Measurements from ENCODE around the gene CCDC88C.

DNA sequence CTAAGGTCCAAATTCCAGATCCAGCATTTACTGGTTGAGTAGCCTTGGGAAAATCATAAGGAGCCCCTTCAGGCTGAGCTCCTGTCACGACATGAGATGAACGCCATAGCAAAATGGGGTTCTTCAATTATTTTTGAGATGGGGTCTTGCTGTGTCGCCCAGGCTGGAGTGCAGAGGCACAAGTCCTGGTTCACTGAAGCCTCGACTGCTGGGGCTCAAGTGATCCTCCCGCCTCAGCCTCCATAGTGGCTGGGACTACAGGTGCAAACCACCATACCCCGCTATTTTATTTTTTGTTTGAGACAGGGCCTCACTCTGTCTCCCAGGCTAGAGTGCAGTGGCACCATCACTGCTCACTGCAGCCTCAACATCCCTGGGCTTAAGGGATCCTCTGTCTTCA is 147.4 kb downstream of the CCDC88C start:
- TF ChIP-seq, protein P1, sequence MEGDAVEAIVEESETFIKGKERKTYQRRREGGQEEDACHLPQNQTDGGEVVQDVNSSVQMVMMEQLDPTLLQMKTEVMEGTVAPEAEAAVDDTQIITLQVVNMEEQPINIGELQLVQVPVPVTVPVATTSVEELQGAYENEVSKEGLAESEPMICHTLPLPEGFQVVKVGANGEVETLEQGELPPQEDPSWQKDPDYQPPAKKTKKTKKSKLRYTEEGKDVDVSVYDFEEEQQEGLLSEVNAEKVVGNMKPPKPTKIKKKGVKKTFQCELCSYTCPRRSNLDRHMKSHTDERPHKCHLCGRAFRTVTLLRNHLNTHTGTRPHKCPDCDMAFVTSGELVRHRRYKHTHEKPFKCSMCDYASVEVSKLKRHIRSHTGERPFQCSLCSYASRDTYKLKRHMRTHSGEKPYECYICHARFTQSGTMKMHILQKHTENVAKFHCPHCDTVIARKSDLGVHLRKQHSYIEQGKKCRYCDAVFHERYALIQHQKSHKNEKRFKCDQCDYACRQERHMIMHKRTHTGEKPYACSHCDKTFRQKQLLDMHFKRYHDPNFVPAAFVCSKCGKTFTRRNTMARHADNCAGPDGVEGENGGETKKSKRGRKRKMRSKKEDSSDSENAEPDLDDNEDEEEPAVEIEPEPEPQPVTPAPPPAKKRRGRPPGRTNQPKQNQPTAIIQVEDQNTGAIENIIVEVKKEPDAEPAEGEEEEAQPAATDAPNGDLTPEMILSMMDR (conservative IDR thresholded peaks at IDR 0.05; ENCODE audit: low read depth, low read length): no peak
- no peak for TF ChIP-seq EZH2 (IDR thresholded peaks at IDR 0.05; ENCODE audit: low read length, unreplicated experiment)

Measured in PC-3 (cell line).